Astrocyte (in vitro differentiated cells and primary cell): ENCODE results near the gene S100B. TPM values are rescaled to one million over a fixed set of nuclear protein-coding genes. Genes with fewer than 3 reads are reported as not detected.

ENCODE experiments used
- DNase-seq: peaks from one replicate; pipeline ENCODE4 v3.0.0-alpha.2; 2010; ENCODE audit warnings: low read depth
- FAIRE-seq: peaks from 2 replicates; lab custom pipeline; 2011; peaks lifted over from hg19 to GRCh38; lab: Jason Lieb, UNC
- H2AFZ ChIP-seq: 2 replicates; pipeline ENCODE4 v1.6.0; 2012; ENCODE audit warnings: low read depth, low read length, inconsistent platforms
- H3K27ac ChIP-seq: 2 replicates; pipeline ENCODE4 v1.5.1; 2011; ENCODE audit warnings: low read depth, low read length, inconsistent platforms
- H3K27me3 ChIP-seq: 2 replicates; pipeline ENCODE4 v1.6.0; 2011; ENCODE audit warnings: low read length, inconsistent platforms; ENCODE audit not compliant: insufficient read depth
- H3K36me3 ChIP-seq: 2 replicates; pipeline ENCODE4 v1.5.1; 2011; ENCODE audit warnings: low read length, inconsistent platforms; ENCODE audit not compliant: insufficient read depth
- H3K4me1 ChIP-seq: 2 replicates; pipeline ENCODE4 v1.5.1; 2011; ENCODE audit warnings: low read length, inconsistent platforms; ENCODE audit not compliant: insufficient read depth
- H3K4me2 ChIP-seq: 2 replicates; pipeline ENCODE4 v1.6.0; 2012; ENCODE audit warnings: low read length, inconsistent platforms
- H3K4me3 ChIP-seq: 2 replicates; pipeline ENCODE4 v1.5.1; 2011; ENCODE audit warnings: low read depth, mild to moderate bottlenecking, low read length, inconsistent platforms; ENCODE audit not compliant: insufficient read depth
- H3K79me2 ChIP-seq: 2 replicates; pipeline ENCODE4 v1.6.0; 2012; ENCODE audit warnings: mild to moderate bottlenecking, low read length, inconsistent platforms; ENCODE audit not compliant: insufficient read depth
- H3K9ac ChIP-seq: 2 replicates; pipeline ENCODE4 v1.6.0; 2012; ENCODE audit warnings: mild to moderate bottlenecking, low read length, inconsistent platforms
- H3K9me3 ChIP-seq: 2 replicates; pipeline ENCODE4 v1.5.1; 2012; ENCODE audit warnings: low read depth, mild to moderate bottlenecking, low read length, inconsistent platforms; ENCODE audit not compliant: insufficient read depth
- H4K20me1 ChIP-seq: 2 replicates; pipeline ENCODE4 v1.6.0; 2012; ENCODE audit warnings: low read length, inconsistent platforms; ENCODE audit not compliant: insufficient read depth
- H3K27ac Mint-ChIP-seq: one replicate; pipeline ENCODE4 v1.8.0; 2021; ENCODE audit warnings: mild to moderate bottlenecking, mixed read lengths; ENCODE audit not compliant: unreplicated experiment
- H3K27me3 Mint-ChIP-seq: one replicate; pipeline ENCODE4 v1.8.0; 2021; ENCODE audit warnings: low read depth, mixed read lengths; ENCODE audit not compliant: unreplicated experiment
- H3K36me3 Mint-ChIP-seq: one replicate; pipeline ENCODE4 v1.8.0; 2021; ENCODE audit warnings: low read depth, mixed read lengths; ENCODE audit not compliant: unreplicated experiment
- H3K4me1 Mint-ChIP-seq: one replicate; pipeline ENCODE4 v1.8.0; 2021; ENCODE audit warnings: low read depth, mixed read lengths; ENCODE audit not compliant: unreplicated experiment
- H3K4me3 Mint-ChIP-seq: one replicate; pipeline ENCODE4 v1.8.0; 2021; ENCODE audit warnings: mild to moderate bottlenecking, moderate library complexity, mixed read lengths; ENCODE audit not compliant: unreplicated experiment
- H3K9me3 Mint-ChIP-seq: one replicate; pipeline ENCODE4 v1.8.0; 2021; ENCODE audit warnings: mild to moderate bottlenecking, mixed read lengths; ENCODE audit not compliant: unreplicated experiment
- CTCF ChIP-seq: IDR thresholded peaks from 2 replicates; pipeline ENCODE4 v1.5.1; 2011; ENCODE audit warnings: low read depth, mild to moderate bottlenecking, inconsistent platforms, low read length, moderate library complexity; ENCODE audit not compliant: insufficient read depth
- EZH2 ChIP-seq: IDR thresholded peaks from 2 replicates; pipeline ENCODE4 v1.6.1; 2012; ENCODE audit warnings: mild to moderate bottlenecking, low read length, inconsistent platforms; ENCODE audit not compliant: insufficient read depth
- total RNA-seq: library from RNA; stranded (reverse); gene quantifications from 2 replicates; pipeline ENCODE4 v1.2.1, GENCODE V29; 2021

S100B gene
- total RNA-seq, 1 donor from 2014 or later, result 2.0 TPM

DNA sequence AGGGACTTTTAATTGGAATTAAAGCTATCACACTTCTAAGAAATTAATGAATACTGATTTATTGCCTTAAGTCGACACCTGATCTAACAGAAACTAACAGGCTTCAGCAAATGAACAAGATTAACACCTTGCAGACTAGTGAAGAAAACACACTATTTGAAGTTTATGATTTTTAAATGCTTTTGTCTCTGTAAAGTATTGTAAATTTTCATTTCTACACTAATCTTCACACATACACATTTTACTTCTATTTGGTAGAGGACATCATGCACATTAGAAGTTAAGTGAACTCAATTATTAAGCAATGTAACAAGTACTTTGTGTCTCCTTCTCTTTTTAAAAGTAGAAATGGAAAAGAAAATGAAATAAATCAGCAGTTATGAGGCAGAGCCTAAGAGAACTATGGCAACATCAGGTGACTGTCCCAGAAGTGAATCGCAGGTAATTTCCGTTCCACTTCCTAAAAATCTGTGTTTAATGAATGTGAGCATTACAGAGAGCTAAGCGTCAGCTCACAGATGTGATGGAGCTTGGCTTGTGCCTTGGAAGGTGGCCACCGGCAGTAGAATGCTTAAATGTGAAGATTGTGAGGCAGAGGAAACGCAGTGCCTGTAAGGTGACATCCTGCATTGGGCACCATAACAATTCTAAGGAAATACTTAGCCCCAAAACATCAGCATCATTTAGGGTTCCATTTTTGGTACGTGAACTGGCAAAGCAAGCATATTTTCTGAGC lies 31.8 kb upstream of the S100B start:
- H3K9me3 ChIP-seq, result no peaks in the 10 kb centered on the region
- Mint-ChIP-seq H3K4me3 (peak overlapping the region; percentile 89), H3K4me1 (peaks cover 29% of the 10 kb centered on the region), H3K9me3 (no peaks in the 10 kb centered on the region), H3K27me3 (no peaks in the 10 kb centered on the region), H3K27ac (no peak overlapping the region), H3K36me3 (peaks cover 14% of the 10 kb centered on the region)
- H3K27ac ChIP-seq, result no peak overlapping the region
- H3K36me3 ChIP-seq, result peaks cover 3% of the 10 kb centered on the region
- peak overlapping the region; percentile 97 for H3K9ac ChIP-seq
- no peaks in the 10 kb centered on the region for H3K27me3 ChIP-seq
- H3K79me2 ChIP-seq, result peaks cover 59% of the 10 kb centered on the region
- H3K4me1 ChIP-seq, result peaks cover 25% of the 10 kb centered on the region
- peak overlapping the region; percentile 95 for H3K4me3 ChIP-seq
- H2AFZ ChIP-seq, result no peak overlapping the region
- DNase-seq (no peak), FAIRE-seq (no peak)
- H4K20me1 ChIP-seq, result peaks cover 52% of the 10 kb centered on the region
- TF ChIP-seq CTCF (no peak), EZH2 (no peak)
- peak overlapping the region; percentile 97 for H3K4me2 ChIP-seq

DNA sequence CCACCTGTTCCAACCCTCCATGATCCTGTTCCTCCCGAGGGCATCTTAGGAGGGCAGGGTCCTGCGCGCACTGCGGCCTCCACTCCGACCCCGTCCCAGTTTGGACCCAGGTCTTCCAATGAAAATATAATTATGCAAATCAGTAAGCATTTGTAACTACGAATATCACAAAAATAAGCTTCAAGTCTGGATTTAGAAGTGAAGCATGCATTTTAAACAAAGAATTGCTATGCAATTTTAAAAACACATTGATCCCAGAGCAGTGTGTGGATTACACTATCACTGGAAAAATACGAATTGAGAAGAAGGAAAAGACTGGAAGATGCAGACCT lies 31.3 kb upstream of the S100B start:
- no peaks in the 10 kb centered on the region for H3K27me3 ChIP-seq
- Mint-ChIP-seq H3K27me3 (no peaks in the 10 kb centered on the region), H3K4me1 (peaks cover 27% of the 10 kb centered on the region), H3K9me3 (peaks cover under 1% of the 10 kb centered on the region), H3K4me3 (peak overlapping the region; percentile 89), H3K27ac (peak overlapping the region; percentile 89), H3K36me3 (peaks cover 12% of the 10 kb centered on the region)
- TF ChIP-seq EZH2, result no peak
- no peak for TF ChIP-seq CTCF
- H2AFZ ChIP-seq, result peak overlapping the region; percentile 98
- no peaks in the 10 kb centered on the region for H3K9me3 ChIP-seq
- DNase-seq (no peak), FAIRE-seq (no peak)
- peaks cover 25% of the 10 kb centered on the region for H3K4me1 ChIP-seq
- peak overlapping the region; percentile 97 for H3K4me2 ChIP-seq
- H3K4me3 ChIP-seq, result peak overlapping the region; percentile 95
- H3K36me3 ChIP-seq, result peaks cover 3% of the 10 kb centered on the region
- H3K9ac ChIP-seq, result peak overlapping the region; percentile 97
- peaks cover 53% of the 10 kb centered on the region for H3K79me2 ChIP-seq
- no peak overlapping the region for H3K27ac ChIP-seq
- peaks cover 46% of the 10 kb centered on the region for H4K20me1 ChIP-seq
